Esophagus squamous epithelium (tissue), 4 donors: Measurements from ENCODE around the gene MARCHF5.

Experiments used
- POLR2A ChIP-seq, 4 donors: fragments of 450-650 bp; IDR thresholded peaks; one replicate each; pipeline ENCODE4 v1.6.1; 2017; ENCODE audit warnings: antibody characterized with exemption in 4 of 4, mild to moderate bottlenecking in 4 of 4, moderate library complexity in 3 of 4
- TF ChIP-seq, protein P1 (sequence below), 6 experiments: fragments of 450-650 bp in 4 of 6; fragments of 200-600 bp in 2 of 6; sonication (generic) in 2 of 6; IDR thresholded peaks; one replicate each; pipeline ENCODE4 v1.5.1; 2016 to 2019; ENCODE audit warnings: antibody characterized with exemption in 6 of 6, mild to moderate bottlenecking in 4 of 6, moderate library complexity in 4 of 6

DNA sequence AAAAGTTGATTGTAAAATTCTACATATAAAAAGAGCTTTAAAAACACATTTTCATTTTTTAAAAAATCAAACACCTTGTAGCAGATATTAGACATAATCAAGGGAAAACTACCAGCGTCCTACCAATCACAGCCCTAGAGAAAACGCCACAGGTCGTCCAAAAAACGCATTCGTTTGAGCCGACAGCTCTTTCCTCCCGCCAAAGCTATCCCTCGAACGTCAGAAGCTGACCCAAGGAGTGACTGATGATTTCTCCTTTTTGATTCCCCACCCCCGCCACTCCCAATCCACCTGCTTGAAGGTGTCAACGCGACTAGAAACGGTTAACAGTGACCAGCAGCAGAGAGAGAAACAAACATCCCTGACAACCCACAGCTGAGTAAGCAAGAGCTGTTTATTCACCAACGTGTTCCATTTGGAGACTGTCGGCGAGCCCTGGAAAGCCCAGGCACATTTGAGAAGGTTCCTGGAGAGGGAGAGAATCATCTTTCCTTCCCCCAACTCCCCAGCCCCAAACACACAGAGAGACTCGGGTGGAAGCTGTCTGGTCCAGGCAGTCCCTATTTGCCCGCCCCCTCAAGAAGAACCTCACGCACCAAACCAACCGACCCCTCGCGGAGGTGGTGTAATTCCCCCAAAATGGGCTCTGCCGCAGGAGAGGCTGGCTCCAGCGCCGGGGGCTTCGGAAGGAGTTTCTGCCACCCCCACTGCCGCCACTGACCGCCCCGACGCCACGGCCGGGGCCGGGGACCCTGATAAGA lies 711 bp upstream of the MARCHF5 start:
- no peak for TF ChIP-seq POLR2A (IDR thresholded peaks at IDR 0.05)
- TF ChIP-seq, protein P1, sequence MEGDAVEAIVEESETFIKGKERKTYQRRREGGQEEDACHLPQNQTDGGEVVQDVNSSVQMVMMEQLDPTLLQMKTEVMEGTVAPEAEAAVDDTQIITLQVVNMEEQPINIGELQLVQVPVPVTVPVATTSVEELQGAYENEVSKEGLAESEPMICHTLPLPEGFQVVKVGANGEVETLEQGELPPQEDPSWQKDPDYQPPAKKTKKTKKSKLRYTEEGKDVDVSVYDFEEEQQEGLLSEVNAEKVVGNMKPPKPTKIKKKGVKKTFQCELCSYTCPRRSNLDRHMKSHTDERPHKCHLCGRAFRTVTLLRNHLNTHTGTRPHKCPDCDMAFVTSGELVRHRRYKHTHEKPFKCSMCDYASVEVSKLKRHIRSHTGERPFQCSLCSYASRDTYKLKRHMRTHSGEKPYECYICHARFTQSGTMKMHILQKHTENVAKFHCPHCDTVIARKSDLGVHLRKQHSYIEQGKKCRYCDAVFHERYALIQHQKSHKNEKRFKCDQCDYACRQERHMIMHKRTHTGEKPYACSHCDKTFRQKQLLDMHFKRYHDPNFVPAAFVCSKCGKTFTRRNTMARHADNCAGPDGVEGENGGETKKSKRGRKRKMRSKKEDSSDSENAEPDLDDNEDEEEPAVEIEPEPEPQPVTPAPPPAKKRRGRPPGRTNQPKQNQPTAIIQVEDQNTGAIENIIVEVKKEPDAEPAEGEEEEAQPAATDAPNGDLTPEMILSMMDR (IDR thresholded peaks at IDR 0.05): no peak
